ENCODE data around the gene CTDNEP1. TPM values are rescaled to one million over a fixed set of nuclear protein-coding genes. Genes with fewer than 3 reads are reported as not detected.
A peak's percentile ranks its signal among the peaks of the same experiment; 100 is the strongest.
"Not testable (repeated sequence)": the region's sequence is repeated elsewhere in the genome, so short reads cannot be mapped to it uniquely, and the experiment has no call there.

The CTDNEP1 gene
- total RNA-seq, 1 donor from 2014 or later, result 64.6 TPM

DNA sequence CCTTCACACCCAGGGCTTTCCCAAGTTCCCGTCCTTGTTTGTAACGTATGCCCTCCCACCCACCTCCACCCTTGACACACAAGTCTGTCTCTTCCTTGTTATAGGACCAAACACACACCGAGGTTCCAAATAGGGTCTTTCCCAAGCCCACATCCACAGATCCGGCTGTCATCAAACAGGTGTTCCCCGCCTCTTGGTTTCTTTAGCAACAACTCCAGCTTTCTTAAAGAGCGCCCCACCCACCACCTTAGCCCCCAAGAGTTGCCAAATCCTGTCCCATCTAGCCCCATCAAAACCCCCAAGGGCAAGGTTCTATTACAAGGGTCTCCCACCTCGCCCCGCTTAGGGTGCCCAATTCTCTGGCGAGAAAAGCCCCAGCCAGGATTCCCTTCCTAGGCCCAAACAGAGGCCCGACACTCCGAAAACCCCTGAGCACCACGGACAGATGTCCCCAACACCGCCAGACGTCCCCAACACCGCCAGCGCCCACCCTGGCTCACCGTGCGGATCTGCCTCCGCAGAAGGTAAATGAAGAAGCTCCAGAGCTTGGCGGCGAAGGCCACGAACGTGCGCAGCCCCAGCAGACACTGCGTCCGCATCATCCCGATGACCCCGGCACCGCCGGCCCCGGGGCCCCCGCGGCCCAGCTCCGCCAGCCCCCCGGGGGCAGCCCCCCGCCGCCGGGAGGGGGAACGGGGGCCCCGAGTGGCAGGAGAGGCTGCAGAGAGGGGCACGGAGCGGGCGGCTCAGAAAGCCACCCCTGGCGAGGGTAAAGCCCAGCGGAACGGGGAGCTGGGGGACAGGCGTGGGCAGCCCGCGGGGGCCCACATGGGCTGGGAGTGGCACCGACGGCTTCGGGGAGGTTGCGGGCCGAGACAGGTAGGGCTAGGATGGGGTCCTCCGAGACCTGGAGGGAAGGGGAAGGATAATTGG is 573 bp downstream of the CTDNEP1 start:
- no peaks in the 10 kb centered on the region for H3K9me3 ChIP-seq
- H3K4me3 ChIP-seq, result peak overlapping the region; percentile 92 to 99
- no peaks in the 10 kb centered on the region for H3K27me3 ChIP-seq
- intact Hi-C loops (cut with DNase I), result loop anchor here (10.0 kb wide), 1 partner anchor 314 kb away; the partner anchor contains the start of gene SENP3
- H3K27ac ChIP-seq, result peak overlapping the region; percentile 99
- peaks cover 0 to 22% of the 10 kb centered on the region in 2 donors for H3K36me3 ChIP-seq
- peaks cover 50% of the 10 kb centered on the region for H3K4me1 ChIP-seq
- no peak for TF ChIP-seq POLR2AphosphoS5 (IDR thresholded peaks at IDR 0.05; ENCODE audit: insufficient read depth in 1 of 2, low read depth in 1 of 2)
- TF ChIP-seq, protein P1, sequence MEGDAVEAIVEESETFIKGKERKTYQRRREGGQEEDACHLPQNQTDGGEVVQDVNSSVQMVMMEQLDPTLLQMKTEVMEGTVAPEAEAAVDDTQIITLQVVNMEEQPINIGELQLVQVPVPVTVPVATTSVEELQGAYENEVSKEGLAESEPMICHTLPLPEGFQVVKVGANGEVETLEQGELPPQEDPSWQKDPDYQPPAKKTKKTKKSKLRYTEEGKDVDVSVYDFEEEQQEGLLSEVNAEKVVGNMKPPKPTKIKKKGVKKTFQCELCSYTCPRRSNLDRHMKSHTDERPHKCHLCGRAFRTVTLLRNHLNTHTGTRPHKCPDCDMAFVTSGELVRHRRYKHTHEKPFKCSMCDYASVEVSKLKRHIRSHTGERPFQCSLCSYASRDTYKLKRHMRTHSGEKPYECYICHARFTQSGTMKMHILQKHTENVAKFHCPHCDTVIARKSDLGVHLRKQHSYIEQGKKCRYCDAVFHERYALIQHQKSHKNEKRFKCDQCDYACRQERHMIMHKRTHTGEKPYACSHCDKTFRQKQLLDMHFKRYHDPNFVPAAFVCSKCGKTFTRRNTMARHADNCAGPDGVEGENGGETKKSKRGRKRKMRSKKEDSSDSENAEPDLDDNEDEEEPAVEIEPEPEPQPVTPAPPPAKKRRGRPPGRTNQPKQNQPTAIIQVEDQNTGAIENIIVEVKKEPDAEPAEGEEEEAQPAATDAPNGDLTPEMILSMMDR (IDR thresholded peaks at IDR 0.05), result no peak
- TF ChIP-seq POLR2A (IDR thresholded peaks at IDR 0.05), result no peak
- peak in 1 of 2 donors; percentile 88 for DNase-seq (ENCODE audit: extremely low spot score in 2 of 2)

DNA sequence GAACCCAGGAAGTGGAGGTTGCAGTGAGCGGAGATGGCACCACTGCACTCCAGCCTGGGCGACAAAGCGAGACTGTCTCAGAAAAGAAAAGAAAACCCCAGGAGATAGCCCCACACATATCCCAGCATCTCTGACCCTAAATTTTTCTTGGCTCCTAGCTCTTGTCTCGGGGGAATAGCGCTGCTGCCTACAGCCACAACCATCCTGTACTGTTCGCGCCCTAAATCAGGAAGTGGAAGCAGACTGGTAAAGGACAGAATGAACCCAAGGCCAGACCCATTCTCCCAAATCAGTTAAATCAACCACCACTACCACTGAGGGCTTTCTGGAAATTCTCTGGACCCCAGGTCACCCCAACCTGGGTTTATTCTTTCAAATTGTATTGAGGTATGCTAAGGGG is 1.7 kb downstream of the CTDNEP1 start:
- TF ChIP-seq POLR2AphosphoS5 (IDR thresholded peaks at IDR 0.05; ENCODE audit: insufficient read depth in 1 of 2, low read depth in 1 of 2) (no peak), POLR2A (IDR thresholded peaks at IDR 0.05) (no peak)
- TF ChIP-seq, protein P1 (IDR thresholded peaks at IDR 0.05), result no peak
- peaks cover 50% of the 10 kb centered on the region for H3K4me1 ChIP-seq
- H3K4me3 ChIP-seq, result peak overlapping the region; percentile 92 to 99
- DNase-seq (ENCODE audit: extremely low spot score in 2 of 2), result no peak
- intact Hi-C loops (cut with DNase I), result loop anchor here (10.0 kb wide), 1 partner anchor 315 kb away; the partner anchor contains the start of gene SENP3
- H3K36me3 ChIP-seq, result peaks cover 0 to 21% of the 10 kb centered on the region in 2 donors
- H3K9me3 ChIP-seq, result no peaks in the 10 kb centered on the region
- H3K27ac ChIP-seq, result no peak overlapping the region
- no peaks in the 10 kb centered on the region for H3K27me3 ChIP-seq

DNA sequence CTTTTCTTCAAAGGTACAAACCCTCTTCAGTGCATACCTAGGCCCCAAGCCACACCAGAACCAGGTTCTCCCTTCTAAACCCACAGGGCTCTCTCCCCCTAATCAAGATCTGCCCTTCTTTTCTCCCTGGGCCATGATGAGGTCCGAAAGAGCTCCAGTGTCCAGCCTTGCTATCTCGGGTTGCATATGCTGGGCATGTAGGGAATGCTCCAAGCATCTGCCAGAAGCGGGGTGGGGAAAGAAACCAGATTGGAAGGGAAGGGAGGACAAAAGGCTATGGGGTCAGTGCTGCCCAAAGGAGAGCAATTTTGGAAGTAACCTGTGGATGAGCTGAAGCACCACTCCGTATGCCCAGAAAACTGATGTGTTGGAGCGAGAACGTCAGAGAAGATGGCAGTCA is 2.3 kb downstream of the CTDNEP1 start:
- TF ChIP-seq, protein P1 (IDR thresholded peaks at IDR 0.05), result no peak
- TF ChIP-seq POLR2AphosphoS5 (IDR thresholded peaks at IDR 0.05; ENCODE audit: insufficient read depth in 1 of 2, low read depth in 1 of 2) (no peak), POLR2A (IDR thresholded peaks at IDR 0.05) (no peak)
- H3K4me1 ChIP-seq, result peaks cover 50% of the 10 kb centered on the region
- no peak overlapping the region for H3K27ac ChIP-seq
- intact Hi-C loops (cut with DNase I), result no loop called here
- no peaks in the 10 kb centered on the region for H3K9me3 ChIP-seq
- no peaks in the 10 kb centered on the region for H3K27me3 ChIP-seq
- DNase-seq (ENCODE audit: extremely low spot score in 2 of 2), result no peak
- H3K36me3 ChIP-seq, result peaks cover 0 to 28% of the 10 kb centered on the region in 2 donors
- H3K4me3 ChIP-seq, result no peak overlapping the region

DNA sequence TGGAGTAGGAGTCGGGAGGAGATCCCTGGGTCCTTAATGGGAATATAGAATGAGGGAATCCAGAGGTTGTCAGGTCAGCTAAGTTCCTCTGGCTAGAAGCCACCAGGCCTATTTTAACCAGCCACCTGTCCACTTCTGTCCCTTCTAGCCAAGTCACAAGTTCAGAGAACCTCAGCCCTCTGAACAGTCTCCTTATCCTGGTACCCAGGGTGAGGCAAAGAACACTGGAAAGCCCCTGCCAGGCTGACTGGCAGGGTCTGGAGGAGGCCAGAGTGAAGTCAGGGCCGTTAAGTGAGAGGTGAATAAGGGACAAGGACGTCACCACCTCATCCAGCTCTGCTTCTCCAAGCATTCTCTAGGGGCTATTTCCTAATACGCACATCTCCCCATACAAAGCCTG is 2.7 kb downstream of the CTDNEP1 start:
- intact Hi-C loops (cut with DNase I), result no loop called here
- no peak overlapping the region for H3K27ac ChIP-seq
- no peak overlapping the region for H3K4me3 ChIP-seq
- no peaks in the 10 kb centered on the region for H3K9me3 ChIP-seq
- H3K36me3 ChIP-seq, result peaks cover 0 to 30% of the 10 kb centered on the region in 2 donors
- peaks cover 49% of the 10 kb centered on the region for H3K4me1 ChIP-seq
- no peak for DNase-seq (ENCODE audit: extremely low spot score in 2 of 2)
- TF ChIP-seq, protein P1 (IDR thresholded peaks at IDR 0.05), result no peak
- TF ChIP-seq POLR2A (IDR thresholded peaks at IDR 0.05) (no peak), POLR2AphosphoS5 (IDR thresholded peaks at IDR 0.05; ENCODE audit: insufficient read depth in 1 of 2, low read depth in 1 of 2) (no peak)
- H3K27me3 ChIP-seq, result no peaks in the 10 kb centered on the region

DNA sequence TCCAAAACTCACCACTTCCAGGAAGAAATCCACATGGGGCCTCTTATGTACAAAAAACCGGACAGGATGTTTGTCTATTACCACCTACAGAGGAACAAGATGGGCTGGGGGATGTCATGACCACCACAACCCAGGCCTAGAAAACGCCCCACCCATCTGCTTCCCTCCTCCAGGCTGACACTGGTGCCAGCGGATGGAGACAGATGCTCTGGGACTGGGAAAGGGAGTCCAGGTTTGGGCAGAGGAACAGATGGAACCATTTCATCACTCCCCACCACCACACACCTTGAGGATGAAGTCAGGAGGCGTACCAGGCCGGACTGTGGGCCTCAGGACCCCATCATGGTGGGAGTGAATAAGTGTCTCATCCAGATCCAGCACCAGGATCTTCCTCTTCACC is 4.8 kb downstream of the CTDNEP1 start:
- Histone ChIP-seq H3K4me1 (peaks cover 42% of the 10 kb centered on the region), H3K36me3 (peaks cover 0 to 30% of the 10 kb centered on the region in 2 donors), H3K27ac (no peak overlapping the region), H3K4me3 (no peak overlapping the region), H3K9me3 (no peaks in the 10 kb centered on the region), H3K27me3 (no peaks in the 10 kb centered on the region)
- TF ChIP-seq POLR2AphosphoS5 (IDR thresholded peaks at IDR 0.05; ENCODE audit: insufficient read depth in 1 of 2, low read depth in 1 of 2) (no peak), POLR2A (IDR thresholded peaks at IDR 0.05) (no peak)
- TF ChIP-seq, protein P1 (IDR thresholded peaks at IDR 0.05), result no peak
- intact Hi-C loops (cut with DNase I), result no loop called here
- DNase-seq (ENCODE audit: extremely low spot score in 2 of 2), result no peak

DNA sequence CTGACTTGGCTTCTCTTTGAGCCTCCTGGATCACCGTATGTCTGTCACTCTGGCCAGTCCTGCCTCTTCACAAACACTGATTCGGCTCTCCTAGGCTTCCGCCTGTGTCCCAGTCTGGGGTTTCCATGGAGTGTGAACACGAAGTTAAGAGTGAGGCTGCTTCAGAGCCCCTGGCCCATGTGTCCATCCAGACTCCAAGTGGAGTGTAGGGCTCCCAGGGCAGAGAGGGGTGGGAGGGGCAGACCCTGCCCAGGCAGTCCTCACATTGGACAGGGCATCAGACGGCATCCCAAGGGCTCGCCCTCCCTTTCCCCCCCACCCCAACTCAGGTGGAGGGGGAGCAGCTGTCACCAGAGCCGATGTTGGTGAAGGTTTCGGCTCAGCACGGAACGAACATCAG is 7.7 kb downstream of the CTDNEP1 start:
- DNase-seq (ENCODE audit: extremely low spot score in 2 of 2); intact Hi-C loops (cut with DNase I); H3K9me3 ChIP-seq; H3K27me3 ChIP-seq; H3K4me3 ChIP-seq: not testable (repeated sequence)
- peak overlapping the region; percentile 99 for H3K27ac ChIP-seq
- H3K4me1 ChIP-seq, result peaks cover 39% of the 10 kb centered on the region
- peaks cover 0 to 42% of the 10 kb centered on the region in 2 donors for H3K36me3 ChIP-seq

Measured in vagina (tissue), 2 donors.